Adipocyte (in vitro differentiated cells): ENCODE measurements around the gene CENPP.

ENCODE experiments used
- DNase-seq: peaks from one replicate; pipeline ENCODE4 v3.0.0-alpha.2; 2015; ENCODE audit warnings: low read depth
- H3K27me3 ChIP-seq: replicated peaks from 2 replicates; pipeline ENCODE4 v1.7.0; 2013; ENCODE audit warnings: mild to moderate bottlenecking, low read length, moderate library complexity; ENCODE audit not compliant: control insufficient read depth, insufficient read depth
- H3K36me3 ChIP-seq: 2 replicates; pipeline ENCODE4 v1.7.0; 2013; ENCODE audit warnings: low read length, mild to moderate bottlenecking, moderate library complexity; ENCODE audit not compliant: control insufficient read depth, insufficient read depth, severe bottlenecking
- H3K4me1 ChIP-seq: 2 replicates; pipeline ENCODE4 v1.7.0; 2013; ENCODE audit warnings: mild to moderate bottlenecking, low read length, moderate library complexity; ENCODE audit not compliant: control insufficient read depth, insufficient read depth
- H3K4me3 ChIP-seq: 2 replicates; pipeline ENCODE4 v1.7.0; 2013; ENCODE audit warnings: mild to moderate bottlenecking, low read length, moderate library complexity
- H3K9ac ChIP-seq: 2 replicates; pipeline ENCODE4 v1.7.0; 2013; ENCODE audit warnings: mild to moderate bottlenecking, low read length, moderate library complexity
- H3K9me3 ChIP-seq: 2 replicates; pipeline ENCODE4 v1.7.0; 2013; ENCODE audit warnings: mild to moderate bottlenecking, low read length, moderate library complexity; ENCODE audit not compliant: control insufficient read depth

CENPP gene

DNA sequence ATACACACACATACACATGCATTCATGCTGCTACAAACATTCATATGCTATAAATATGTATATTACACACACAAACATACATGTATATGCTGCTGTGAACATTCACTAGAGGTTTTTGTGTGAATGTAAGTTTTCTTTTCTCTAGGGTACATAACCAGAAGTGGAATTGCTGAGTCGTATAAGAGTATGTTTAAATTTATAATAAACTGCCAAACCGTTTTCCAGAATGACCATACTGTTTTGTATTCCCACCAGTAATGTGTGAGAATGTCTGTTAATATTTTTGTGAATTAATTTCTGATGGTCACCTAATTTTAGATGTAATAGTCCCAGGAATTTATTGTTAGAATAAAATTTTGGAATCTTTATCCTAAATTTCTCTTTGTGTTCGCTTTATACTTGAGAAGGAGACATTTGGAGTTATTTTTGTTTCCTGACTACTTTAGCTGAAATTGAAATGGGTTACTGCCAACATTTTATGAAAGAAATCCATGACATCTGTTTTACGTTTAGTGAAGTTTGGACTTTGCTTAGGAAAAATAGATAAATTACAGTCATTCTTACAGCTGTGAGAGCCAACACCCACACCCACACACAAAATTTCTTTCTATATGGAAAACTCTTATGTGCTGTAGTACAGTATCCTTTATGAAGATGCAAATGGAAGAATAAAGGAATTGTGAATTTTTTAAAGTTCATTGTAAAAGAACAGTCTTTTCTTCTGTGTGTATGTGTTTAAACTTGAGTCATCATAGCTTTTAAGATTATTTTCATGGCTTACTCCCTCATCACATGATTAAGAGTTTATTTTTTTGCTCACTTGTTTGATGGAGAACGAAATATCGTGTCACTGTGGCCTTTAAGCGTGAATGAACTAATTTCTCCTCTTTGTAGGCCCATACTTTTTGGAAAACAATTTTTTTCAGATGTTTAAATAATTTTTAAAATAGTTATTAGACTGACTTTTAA is 24.3 kb downstream of the CENPP start:
- Histone ChIP-seq H3K9me3 (no peaks in the 10 kb centered on the region), H3K4me3 (peak overlapping the region; percentile 56), H3K4me1 (peaks cover 17% of the 10 kb centered on the region), H3K9ac (peak overlapping the region; percentile 79), H3K27me3 (no peaks in the 10 kb centered on the region), H3K36me3 (no peaks in the 10 kb centered on the region)
- peak; percentile 87 for DNase-seq

DNA sequence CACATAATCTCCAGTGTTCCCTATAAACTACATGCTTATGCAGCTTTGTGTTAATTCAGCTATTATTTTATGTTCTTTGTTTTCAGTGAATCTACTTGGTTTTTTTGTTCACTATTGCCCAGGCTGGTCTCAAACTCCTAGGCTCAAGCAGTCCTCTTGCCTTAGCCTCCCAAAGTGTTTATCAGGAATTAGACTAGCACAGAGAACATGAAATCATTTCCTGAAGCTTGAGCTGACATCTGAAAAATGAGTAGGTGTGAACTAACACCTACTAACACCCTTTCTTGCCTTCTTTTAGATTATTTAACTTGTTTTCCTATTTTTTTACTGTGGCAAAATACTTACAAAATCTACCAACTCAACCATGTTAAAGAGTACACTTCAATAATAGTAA is 25.0 kb downstream of the CENPP start:
- peaks cover 17% of the 10 kb centered on the region for H3K4me1 ChIP-seq
- DNase-seq, result no peak
- H3K9me3 ChIP-seq, result no peaks in the 10 kb centered on the region
- no peaks in the 10 kb centered on the region for H3K36me3 ChIP-seq
- peak overlapping the region; percentile 79 for H3K9ac ChIP-seq
- H3K4me3 ChIP-seq, result peak overlapping the region; percentile 56
- H3K27me3 ChIP-seq, result no peaks in the 10 kb centered on the region

DNA sequence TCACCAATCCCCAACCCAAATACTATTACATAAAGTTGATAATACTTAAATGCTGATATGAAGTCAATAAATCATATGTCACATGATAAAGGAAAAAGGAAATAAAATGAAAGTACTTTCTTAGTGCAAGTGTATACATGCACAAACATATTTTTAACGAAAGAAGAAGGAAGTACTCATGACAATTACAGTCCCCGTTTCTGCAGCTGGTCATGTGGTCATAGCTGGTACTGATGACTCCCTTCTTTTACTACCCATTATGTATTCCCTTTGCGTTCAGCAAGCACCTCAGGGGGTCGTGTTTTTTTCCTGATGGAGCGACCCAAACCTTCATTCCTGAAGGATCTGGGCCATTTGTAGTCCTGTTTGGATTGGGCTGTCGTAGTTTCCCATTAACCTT is 27.3 kb downstream of the CENPP start:
- no peak for DNase-seq
- H3K4me1 ChIP-seq, result peaks cover 17% of the 10 kb centered on the region
- peaks cover 4% of the 10 kb centered on the region for H3K9me3 ChIP-seq
- H3K4me3 ChIP-seq, result no peak overlapping the region
- no peak overlapping the region for H3K9ac ChIP-seq
- no peaks in the 10 kb centered on the region for H3K27me3 ChIP-seq
- no peaks in the 10 kb centered on the region for H3K36me3 ChIP-seq

DNA sequence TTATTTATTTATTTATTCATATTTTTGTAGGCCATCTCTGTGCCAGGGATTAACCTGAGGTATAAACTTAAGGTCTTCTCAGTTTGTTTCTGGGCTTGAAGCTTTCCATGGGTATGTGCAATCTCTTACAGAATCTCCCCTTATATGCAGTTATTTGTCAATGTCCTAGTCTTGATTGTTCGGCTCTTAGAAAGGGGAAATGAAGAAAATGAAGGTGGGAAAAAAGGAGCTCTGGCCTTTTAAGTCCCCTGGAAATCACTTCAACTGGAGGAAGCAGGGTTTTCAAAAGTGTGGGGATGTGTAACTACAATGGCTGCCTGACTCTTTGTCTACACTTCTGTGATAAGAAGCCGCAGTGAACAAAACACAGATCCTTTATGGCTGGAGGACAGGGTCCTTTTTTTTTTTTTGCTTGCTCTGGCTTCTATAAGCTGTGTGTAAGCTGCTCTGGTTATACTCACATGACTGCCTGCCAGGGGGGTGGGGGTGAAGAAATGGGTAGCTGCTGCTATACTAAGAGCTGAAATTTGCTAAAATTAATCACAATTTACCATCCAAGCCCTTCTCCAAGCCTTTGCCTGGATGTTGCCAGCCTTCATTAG is 33.7 kb downstream of the CENPP start:
- Histone ChIP-seq H3K4me3 (no peak overlapping the region), H3K27me3 (no peaks in the 10 kb centered on the region), H3K4me1 (no peaks in the 10 kb centered on the region), H3K9me3 (peaks cover 4% of the 10 kb centered on the region), H3K9ac (no peak overlapping the region), H3K36me3 (no peaks in the 10 kb centered on the region)
- no peak for DNase-seq

DNA sequence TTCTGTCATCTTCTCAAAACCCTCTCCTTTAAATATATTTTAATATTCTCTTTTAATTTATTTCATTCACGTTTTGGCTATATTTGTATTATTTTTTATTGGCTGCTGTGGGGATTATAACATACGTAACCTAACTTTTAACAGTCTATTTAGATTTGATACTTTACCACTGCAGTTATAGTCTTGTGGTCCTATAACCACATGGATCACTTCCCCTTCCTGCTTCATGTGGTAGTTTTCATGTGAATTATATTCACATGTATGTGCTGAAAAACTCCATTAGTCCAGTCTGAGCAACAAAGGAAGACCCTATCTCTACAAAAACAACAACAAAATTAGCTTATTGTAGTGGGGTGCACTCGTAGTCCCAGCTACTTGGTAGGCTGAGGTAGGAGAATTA is 34.3 kb downstream of the CENPP start:
- no peaks in the 10 kb centered on the region for H3K27me3 ChIP-seq
- H3K9me3 ChIP-seq, result peaks cover 4% of the 10 kb centered on the region
- DNase-seq, result no peak
- no peaks in the 10 kb centered on the region for H3K4me1 ChIP-seq
- no peak overlapping the region for H3K4me3 ChIP-seq
- H3K36me3 ChIP-seq, result no peaks in the 10 kb centered on the region
- H3K9ac ChIP-seq, result no peak overlapping the region

DNA sequence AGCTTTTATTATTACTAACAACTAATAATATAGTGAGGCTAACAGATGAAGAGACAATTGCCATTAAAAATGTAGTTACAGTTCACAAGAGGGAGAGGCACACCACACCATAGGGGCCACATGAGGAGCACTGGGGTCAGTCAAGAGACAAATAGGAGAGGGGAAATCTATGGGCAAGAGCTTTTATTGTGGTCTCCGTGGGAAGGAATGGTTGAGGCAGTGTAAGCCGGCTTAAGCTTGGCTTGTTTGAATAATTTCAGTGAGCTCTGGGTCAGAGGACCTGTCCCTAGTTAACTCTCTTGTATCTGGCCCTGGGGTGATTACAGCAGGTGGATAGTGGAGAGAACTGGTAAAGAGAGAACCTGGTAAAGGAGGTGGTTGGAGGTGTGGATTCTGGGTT is 43.3 kb downstream of the CENPP start:
- no peak for DNase-seq
- no peaks in the 10 kb centered on the region for H3K36me3 ChIP-seq
- no peaks in the 10 kb centered on the region for H3K4me1 ChIP-seq
- no peaks in the 10 kb centered on the region for H3K27me3 ChIP-seq
- H3K4me3 ChIP-seq, result no peak overlapping the region
- H3K9ac ChIP-seq, result no peak overlapping the region
- peaks cover 4% of the 10 kb centered on the region for H3K9me3 ChIP-seq

DNA sequence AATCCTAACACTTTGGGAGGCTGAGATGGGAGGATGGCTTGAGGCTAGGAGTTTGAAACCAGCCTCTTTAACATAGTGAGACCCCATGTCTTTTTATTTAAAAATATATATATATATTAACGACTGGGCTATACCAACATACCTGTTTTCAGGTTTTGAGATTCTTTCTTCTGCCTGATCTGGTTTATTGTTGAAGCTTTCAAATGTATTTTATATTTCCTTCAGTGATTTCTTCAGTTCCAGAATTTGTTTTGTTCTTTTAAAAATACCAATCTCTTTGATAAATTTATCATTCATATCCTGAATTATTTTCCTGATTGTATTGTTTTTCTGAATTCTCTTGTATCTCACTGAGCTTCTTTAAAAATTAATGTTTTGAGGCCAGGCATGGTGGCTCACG is 47.4 kb downstream of the CENPP start:
- no peaks in the 10 kb centered on the region for H3K36me3 ChIP-seq
- no peak overlapping the region for H3K4me3 ChIP-seq
- DNase-seq, result no peak
- peaks cover 14% of the 10 kb centered on the region for H3K9me3 ChIP-seq
- H3K9ac ChIP-seq, result no peak overlapping the region
- H3K4me1 ChIP-seq, result no peaks in the 10 kb centered on the region
- H3K27me3 ChIP-seq, result no peaks in the 10 kb centered on the region

DNA sequence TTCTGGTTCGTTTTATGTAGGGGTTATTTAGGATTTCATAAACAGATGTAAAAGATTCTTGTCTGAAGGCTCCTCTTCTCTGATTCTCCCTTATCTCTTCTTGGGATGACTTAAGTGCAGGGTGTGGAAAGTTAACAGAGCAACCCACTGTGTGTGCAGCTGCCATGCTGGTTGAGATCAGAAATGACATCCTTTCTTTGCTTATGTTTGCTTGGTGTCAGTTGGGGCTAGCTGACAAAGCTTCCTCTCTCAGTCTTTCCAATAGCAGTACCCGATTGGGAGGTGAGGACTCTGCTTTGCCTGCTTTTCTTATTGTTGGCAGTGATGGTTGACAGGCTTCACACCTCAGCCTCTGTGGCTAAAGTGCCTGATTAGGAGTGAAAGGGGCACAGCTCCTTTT is 52.1 kb downstream of the CENPP start:
- no peaks in the 10 kb centered on the region for H3K36me3 ChIP-seq
- no peak for DNase-seq
- H3K4me3 ChIP-seq, result no peak overlapping the region
- H3K4me1 ChIP-seq, result no peaks in the 10 kb centered on the region
- H3K9me3 ChIP-seq, result peaks cover 14% of the 10 kb centered on the region
- no peaks in the 10 kb centered on the region for H3K27me3 ChIP-seq
- no peak overlapping the region for H3K9ac ChIP-seq

DNA sequence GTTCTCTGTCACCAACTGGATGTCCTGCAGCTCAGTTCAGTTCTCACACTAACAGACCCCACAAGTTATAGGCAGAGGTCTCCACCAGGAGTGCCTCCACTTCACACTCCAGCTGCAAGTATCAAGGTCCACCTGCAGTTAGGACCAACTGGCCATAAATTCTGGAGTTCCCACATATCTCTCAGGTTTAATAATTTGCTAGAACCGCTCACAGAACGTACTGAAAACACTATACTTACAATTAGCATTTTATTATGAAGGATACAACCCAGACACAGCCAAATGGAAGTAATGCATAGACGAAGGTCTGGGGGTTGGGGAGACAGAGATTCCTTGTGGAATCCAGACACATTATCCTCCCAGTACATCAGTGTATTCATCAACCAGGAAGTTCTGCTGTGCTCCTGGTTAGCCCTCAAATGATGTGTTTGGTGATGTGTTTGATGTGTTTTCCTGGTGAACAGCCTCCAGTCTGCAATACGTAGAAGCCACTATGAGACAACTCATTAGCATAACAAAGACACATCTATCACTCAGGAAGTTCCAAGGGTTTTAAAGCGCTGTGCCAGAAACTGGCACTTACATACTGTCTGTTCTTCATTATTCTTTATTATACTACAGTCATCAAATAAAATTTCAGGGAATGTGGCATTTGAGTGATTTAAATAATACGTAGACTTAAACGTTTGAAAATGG is 53.3 kb downstream of the CENPP start:
- Histone ChIP-seq H3K4me1 (peaks cover 3% of the 10 kb centered on the region), H3K4me3 (no peak overlapping the region), H3K9me3 (peaks cover 10% of the 10 kb centered on the region), H3K36me3 (no peaks in the 10 kb centered on the region), H3K9ac (no peak overlapping the region), H3K27me3 (no peaks in the 10 kb centered on the region)
- no peak for DNase-seq

DNA sequence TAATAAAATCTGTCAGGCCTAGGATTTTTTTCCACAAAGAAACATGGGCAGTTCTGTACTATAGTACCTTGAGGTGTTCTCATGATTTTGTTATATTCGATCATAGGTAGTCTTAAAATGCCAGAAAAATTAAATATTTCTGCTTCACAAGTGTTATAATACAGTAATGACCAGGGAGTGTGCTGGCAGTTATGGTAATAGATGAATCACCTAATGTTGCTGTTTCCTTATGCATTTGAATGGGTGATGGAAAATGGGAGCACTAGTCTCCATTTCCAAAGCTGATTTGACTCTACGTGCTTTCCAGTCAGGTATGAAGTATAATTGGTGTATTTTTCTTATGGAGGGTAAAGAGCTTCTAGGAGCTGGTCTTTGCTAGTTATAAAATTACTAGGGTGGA is 54.9 kb downstream of the CENPP start:
- no peaks in the 10 kb centered on the region for H3K9me3 ChIP-seq
- H3K9ac ChIP-seq, result no peak overlapping the region
- no peak for DNase-seq
- no peaks in the 10 kb centered on the region for H3K36me3 ChIP-seq
- peaks cover 17% of the 10 kb centered on the region for H3K4me1 ChIP-seq
- no peaks in the 10 kb centered on the region for H3K27me3 ChIP-seq
- no peak overlapping the region for H3K4me3 ChIP-seq

DNA sequence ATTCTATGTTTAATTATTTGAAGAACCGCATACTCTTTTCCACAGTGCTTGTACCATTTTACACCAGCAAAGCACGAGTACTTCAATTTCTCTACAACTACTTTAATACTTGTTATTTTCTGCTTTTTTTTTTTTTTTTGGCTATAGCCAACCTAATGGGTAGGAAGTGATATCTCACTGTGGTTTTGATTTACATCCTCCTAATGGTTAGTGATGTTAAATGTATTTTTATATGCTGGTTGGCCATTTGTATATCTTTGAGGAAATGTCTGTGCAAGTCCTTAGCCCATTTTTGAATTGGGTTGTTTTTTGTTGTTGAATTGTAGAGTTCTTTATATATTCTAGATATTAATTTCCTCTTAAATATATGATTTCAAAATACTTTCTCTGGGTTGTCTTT is 56.0 kb downstream of the CENPP start:
- H3K9me3 ChIP-seq, result no peaks in the 10 kb centered on the region
- DNase-seq, result no peak
- no peaks in the 10 kb centered on the region for H3K27me3 ChIP-seq
- peaks cover 22% of the 10 kb centered on the region for H3K4me1 ChIP-seq
- H3K9ac ChIP-seq, result no peak overlapping the region
- H3K4me3 ChIP-seq, result no peak overlapping the region
- H3K36me3 ChIP-seq, result no peaks in the 10 kb centered on the region
